Measurements from ENCODE around the gene UBE2J2. TPM values are rescaled to one million over a fixed set of nuclear protein-coding genes. Genes with fewer than 3 reads are reported as not detected.

The UBE2J2 gene
- total RNA-seq, 1 donor from 2014 or later: 65.1 TPM

GRCh38 chr1:1272341-1273208, 1.1 kb downstream of the UBE2J2 start:
- Mint-ChIP-seq H3K27ac (ENCODE audit: unreplicated experiment) (peak overlapping the region; percentile 79), H3K9me3 (ENCODE audit: unreplicated experiment) (no peaks in the 10 kb centered on the region), H3K27me3 (ENCODE audit: unreplicated experiment) (no peaks in the 10 kb centered on the region), H3K36me3 (ENCODE audit: unreplicated experiment) (peaks cover 5% of the 10 kb centered on the region), H3K4me3 (ENCODE audit: unreplicated experiment) (peak overlapping the region; percentile 83), H3K4me1 (ENCODE audit: unreplicated experiment) (peaks cover 29% of the 10 kb centered on the region)
- no peak for DNase-seq (ENCODE audit: extremely low spot score, unreplicated experiment)
- no peak for TF ChIP-seq CTCF (IDR thresholded peaks at IDR 0.05)

- DNase-seq (ENCODE audit: extremely low spot score, unreplicated experiment): no peak
- no peaks in the 10 kb centered on the region for H3K27me3 Mint-ChIP-seq (ENCODE audit: unreplicated experiment)
- peaks cover 5% of the 10 kb centered on the region for H3K36me3 Mint-ChIP-seq (ENCODE audit: unreplicated experiment)
- H3K4me1 Mint-ChIP-seq (ENCODE audit: unreplicated experiment): peaks cover 37% of the 10 kb centered on the region
- TF ChIP-seq CTCF (IDR thresholded peaks at IDR 0.05): no peak
- peak overlapping the region; percentile 60 for H3K4me3 Mint-ChIP-seq (ENCODE audit: unreplicated experiment)
- H3K27ac Mint-ChIP-seq (ENCODE audit: unreplicated experiment): peak overlapping the region; percentile 73
- no peaks in the 10 kb centered on the region for H3K9me3 Mint-ChIP-seq (ENCODE audit: unreplicated experiment)
Observed at GRCh38 chr1:1270813-1271212, 2.8 kb downstream of the UBE2J2 start.

GRCh38 chr1:1268284-1268682, 5.4 kb downstream of the UBE2J2 start:
- H3K4me3 Mint-ChIP-seq (ENCODE audit: unreplicated experiment): no peak overlapping the region

GRCh38 chr1:1267488-1268283, 6.0 kb downstream of the UBE2J2 start:
- no peaks in the 10 kb centered on the region for H3K27me3 Mint-ChIP-seq (ENCODE audit: unreplicated experiment)
- H3K36me3 Mint-ChIP-seq (ENCODE audit: unreplicated experiment): peaks cover 9% of the 10 kb centered on the region
- no peak for DNase-seq (ENCODE audit: extremely low spot score, unreplicated experiment)
- TF ChIP-seq CTCF (IDR thresholded peaks at IDR 0.05): no peak
- H3K4me3 Mint-ChIP-seq (ENCODE audit: unreplicated experiment): no peak overlapping the region
- peaks cover 56% of the 10 kb centered on the region for H3K4me1 Mint-ChIP-seq (ENCODE audit: unreplicated experiment)
- H3K27ac Mint-ChIP-seq (ENCODE audit: unreplicated experiment): peak overlapping the region; percentile 54
- no peaks in the 10 kb centered on the region for H3K9me3 Mint-ChIP-seq (ENCODE audit: unreplicated experiment)

More at GRCh38 chr1:1268284-1268682, 5.4 kb downstream of the UBE2J2 start:
- peak overlapping the region; percentile 54 for H3K27ac Mint-ChIP-seq (ENCODE audit: unreplicated experiment)
- TF ChIP-seq CTCF (IDR thresholded peaks at IDR 0.05): no peak
- no peak for DNase-seq (ENCODE audit: extremely low spot score, unreplicated experiment)
- peaks cover 59% of the 10 kb centered on the region for H3K4me1 Mint-ChIP-seq (ENCODE audit: unreplicated experiment)
- H3K9me3 Mint-ChIP-seq (ENCODE audit: unreplicated experiment): no peaks in the 10 kb centered on the region
- peaks cover 5% of the 10 kb centered on the region for H3K36me3 Mint-ChIP-seq (ENCODE audit: unreplicated experiment)
- H3K27me3 Mint-ChIP-seq (ENCODE audit: unreplicated experiment): no peaks in the 10 kb centered on the region

GRCh38 chr1:1264868-1265272, 8.8 kb downstream of the UBE2J2 start:
- peak; percentile 68 for TF ChIP-seq CTCF (IDR thresholded peaks at IDR 0.05)
- peaks cover 16% of the 10 kb centered on the region for H3K36me3 Mint-ChIP-seq (ENCODE audit: unreplicated experiment)
- no peaks in the 10 kb centered on the region for H3K9me3 Mint-ChIP-seq (ENCODE audit: unreplicated experiment)
- H3K4me3 Mint-ChIP-seq (ENCODE audit: unreplicated experiment): peak overlapping the region; percentile 26
- DNase-seq (ENCODE audit: extremely low spot score, unreplicated experiment): peak; percentile 92
- H3K27me3 Mint-ChIP-seq (ENCODE audit: unreplicated experiment): no peaks in the 10 kb centered on the region
- H3K4me1 Mint-ChIP-seq (ENCODE audit: unreplicated experiment): peaks cover 39% of the 10 kb centered on the region
- H3K27ac Mint-ChIP-seq (ENCODE audit: unreplicated experiment): peak overlapping the region; percentile 97

Data from osteocyte (in vitro differentiated cells).